HepG2 (cell line): Measurements from ENCODE around the gene SLC13A3. TPM values are rescaled to one million over a fixed set of nuclear protein-coding genes. Genes with fewer than 3 reads are reported as not detected.

ENCODE experiments used
- ATF5 ChIP-seq: sonication (generic); formaldehyde crosslinking; IDR thresholded peaks from 2 replicates; pipeline ENCODE4 v1.4.0; 2020; ENCODE audit warnings: mild to moderate bottlenecking, low read depth, missing genetic modification reagents
- FOXO1 ChIP-seq: sonication (generic); formaldehyde crosslinking; IDR thresholded peaks from 2 replicates; pipeline ENCODE4 v1.4.0; 2020; ENCODE audit warnings: missing genetic modification reagents
- HMG20B ChIP-seq: conservative IDR thresholded peaks from 2 replicates; pipeline ENCODE4 v1.6.1; 2016; ENCODE audit warnings: missing genetic modification reagents, missing compliant biosample characterization
- KDM5A ChIP-seq: fragments of 200-600 bp; sonication (generic); IDR thresholded peaks from 2 replicates; pipeline ENCODE4 v1.7.0; 2018; ENCODE audit warnings: antibody characterized with exemption, mild to moderate bottlenecking, low read length, borderline replicate concordance
- NR3C1 ChIP-seq: sonication (generic); formaldehyde crosslinking; IDR thresholded peaks from 2 replicates; pipeline ENCODE4 v1.4.0; 2020; ENCODE audit warnings: missing genetic modification reagents
- SAP130 ChIP-seq: IDR thresholded peaks from 2 replicates; pipeline ENCODE4 v1.6.1; 2016; ENCODE audit warnings: low read depth
- U2AF2 ChIP-seq: fragments of 200-400 bp; formaldehyde crosslinking; IDR thresholded peaks from 2 replicates; pipeline ENCODE4 v1.6.1; 2017; ENCODE audit warnings: low read depth, mild to moderate bottlenecking, low read length
- ZBTB40 ChIP-seq, 2 experiments: fragments of 450-650 bp in 1 of 2; sonication (generic) in 1 of 2; formaldehyde crosslinking in 1 of 2; IDR thresholded peaks; 2 replicates each; pipeline versions ENCODE4 v1.6.1 to v1.8.0; 2016 to 2022; ENCODE audit warnings: antibody characterized with exemption in 1 of 2, mild to moderate bottlenecking in 1 of 2, missing genetic modification reagents in 1 of 2
- ZBTB46 ChIP-seq: sonication (generic); formaldehyde crosslinking; IDR thresholded peaks from 2 replicates; pipeline ENCODE4 v1.4.0; 2020; ENCODE audit warnings: mild to moderate bottlenecking, missing genetic modification reagents, borderline replicate concordance
- ZFX ChIP-seq: sonication (generic); formaldehyde crosslinking; IDR thresholded peaks from 2 replicates; pipeline ENCODE4 v1.4.0; 2020; ENCODE audit warnings: mild to moderate bottlenecking, low read depth, missing genetic modification reagents, moderate library complexity
- ZNF276 ChIP-seq: sonication (generic); formaldehyde crosslinking; IDR thresholded peaks from 2 replicates; pipeline ENCODE4 v1.4.0; 2020; ENCODE audit warnings: mild to moderate bottlenecking, low read depth, missing genetic modification reagents
- ZNF720 ChIP-seq: sonication (generic); formaldehyde crosslinking; IDR thresholded peaks from 2 replicates; pipeline ENCODE4 v1.4.0; 2020; ENCODE audit warnings: missing genetic modification reagents
- ZSCAN22 ChIP-seq: sonication (generic); formaldehyde crosslinking; IDR thresholded peaks from 2 replicates; pipeline ENCODE4 v1.4.0; 2020; ENCODE audit warnings: mild to moderate bottlenecking, missing genetic modification reagents
- polyA plus RNA-seq, 8 experiments: library from polyadenylated mRNA; depleted of rRNA in 3 of 8; stranded (reverse) in 7 of 8; unstranded in 1 of 8; fragments of >200 nt; fragmentation: Illumina TruSeq in 4 of 8; extraction: Trizol in 4 of 8; gene quantifications; 2 replicates each; pipeline versions ENCODE4 v1.2.1 to v1.2.3, GENCODE V29; 2011 to 2016; ENCODE audit warnings: low read depth in 4 of 8, missing spikeins in 1 of 8, mixed read lengths in 1 of 8; ENCODE audit not compliant: insufficient read depth in 1 of 8
- total RNA-seq, 5 experiments: library from RNA; depleted of rRNA; stranded (reverse); fragments of >200 nt; fragmentation: Illumina TruSeq; extraction: Trizol; gene quantifications; 2 replicates each; pipeline ENCODE4 v1.2.3, GENCODE V29; 2016; ENCODE audit warnings: low read depth in 1 of 5
- TF ChIP-seq, protein P1 (sequence below): sonication (generic); formaldehyde crosslinking; IDR thresholded peaks from 2 replicates; pipeline ENCODE4 v1.4.0; 2020; ENCODE audit warnings: missing genetic modification reagents, low read depth, mild to moderate bottlenecking, borderline replicate concordance

The SLC13A3 gene
- total and polyA plus RNA-seq, 2 of the 13 experiments (the other 11 are each of a cell fraction or from before 2014, with no cell fraction given) = 66.5 to 76.0 TPM

- TF ChIP-seq U2AF2 (no peak), ZFX (CRISPR knock-in tag) (0 out of 2 replicates have a peak, but pooled peaks have one; percentile 24), ZBTB40 (IDR thresholded peaks at IDR 0.05) (no peak), ZBTB40 (CRISPR knock-in tag; IDR thresholded peaks at IDR 0.05) (peak; percentile 23; the same call in 1 of the 2 replicates), ATF5 (no peak), NR3C1 (CRISPR knock-in tag) (no peak), ZNF720 (CRISPR knock-in tag) (no peak), ZNF276 (CRISPR knock-in tag) (no peak), ZBTB46 (CRISPR knock-in tag) (no peak), SAP130 (peak; percentile 34; the same call in 1 of the 2 replicates), HMG20B (CRISPR knock-in tag) (no peak), KDM5A (no peak), FOXO1 (CRISPR knock-in tag) (peak; percentile 49), ZSCAN22 (CRISPR knock-in tag) (0 out of 2 replicates have a peak, but pooled peaks have one; percentile 21)
- TF ChIP-seq, protein P1, sequence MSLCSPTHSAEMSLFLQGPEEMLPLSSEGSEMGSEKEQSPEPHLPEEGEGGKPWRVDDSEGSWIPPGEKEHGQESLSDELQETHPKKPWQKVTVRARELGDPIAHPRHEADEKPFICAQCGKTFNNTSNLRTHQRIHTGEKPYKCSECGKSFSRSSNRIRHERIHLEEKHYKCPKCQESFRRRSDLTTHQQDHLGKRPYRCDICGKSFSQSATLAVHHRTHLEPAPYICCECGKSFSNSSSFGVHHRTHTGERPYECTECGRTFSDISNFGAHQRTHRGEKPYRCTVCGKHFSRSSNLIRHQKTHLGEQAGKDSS (CRISPR knock-in tag) = peak; percentile 63; the same call in 1 of the 2 replicates
These were observed 48.5 kb upstream of the SLC13A3 start (continued) for GRCh38 chr20:46699651-46700359.
